ENCODE measurements around the gene NREP.
A peak's percentile ranks its signal among the peaks of the same experiment; 100 is the strongest.

NREP gene

DNA sequence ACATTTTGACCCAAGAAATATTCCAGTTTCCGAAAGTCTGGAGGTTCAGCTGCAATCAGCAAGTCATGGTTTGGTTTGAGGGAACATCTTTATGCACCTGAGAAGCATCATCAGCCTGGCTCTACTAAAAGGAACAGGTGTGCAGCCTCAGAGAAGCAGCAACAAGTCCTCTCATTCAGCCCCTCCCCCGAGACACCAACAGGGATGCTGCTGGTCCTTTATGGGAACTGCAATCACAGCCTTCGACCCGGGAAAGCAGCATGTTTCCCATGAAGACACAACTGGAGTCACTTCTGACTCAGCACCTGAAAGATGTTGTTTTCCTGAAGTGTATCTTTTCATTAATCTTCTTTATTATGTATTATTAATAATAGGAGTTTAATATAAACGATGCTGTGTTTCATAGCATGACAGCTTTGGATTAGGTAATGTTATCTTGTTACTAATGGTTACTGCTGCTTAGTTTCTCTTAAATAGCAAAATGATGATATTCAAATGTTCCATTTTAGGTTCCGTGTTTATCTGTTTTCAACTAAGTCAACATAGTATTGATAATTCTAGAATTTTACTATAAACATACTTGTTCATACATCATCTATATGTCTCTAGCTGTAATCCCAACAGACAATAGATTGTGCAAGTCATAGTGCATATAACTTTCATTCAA, 15.6 kb upstream of the NREP start:
- in situ Hi-C loops (cut with MboI; ENCODE audit: low pct_unique_long_range_greater_than_20kb, low sequenced_read_pairs), result no loop called here
- no peak for DNase-seq

DNA sequence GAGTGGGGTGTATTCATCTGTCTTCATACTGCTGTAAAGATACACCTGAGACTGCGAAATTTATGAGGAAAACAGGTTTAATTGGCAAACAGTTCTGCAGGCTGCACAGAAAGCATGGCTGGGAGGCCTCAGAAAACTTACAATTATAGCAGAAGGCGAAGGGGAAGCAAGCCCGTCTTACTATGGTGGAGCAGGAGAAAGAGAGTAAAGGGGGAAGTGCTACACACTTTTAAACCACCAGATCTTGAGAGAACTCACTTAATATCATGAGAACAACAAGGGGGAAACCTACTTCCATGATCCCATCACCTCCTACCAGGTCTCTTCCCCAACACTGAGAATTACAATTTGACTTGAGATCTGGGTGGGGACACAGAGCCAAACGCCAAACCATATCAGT, 12.5 kb upstream of the NREP start:
- in situ Hi-C loops (cut with MboI; ENCODE audit: low pct_unique_long_range_greater_than_20kb, low sequenced_read_pairs), result no loop called here
- peak; percentile 59 for DNase-seq

DNA sequence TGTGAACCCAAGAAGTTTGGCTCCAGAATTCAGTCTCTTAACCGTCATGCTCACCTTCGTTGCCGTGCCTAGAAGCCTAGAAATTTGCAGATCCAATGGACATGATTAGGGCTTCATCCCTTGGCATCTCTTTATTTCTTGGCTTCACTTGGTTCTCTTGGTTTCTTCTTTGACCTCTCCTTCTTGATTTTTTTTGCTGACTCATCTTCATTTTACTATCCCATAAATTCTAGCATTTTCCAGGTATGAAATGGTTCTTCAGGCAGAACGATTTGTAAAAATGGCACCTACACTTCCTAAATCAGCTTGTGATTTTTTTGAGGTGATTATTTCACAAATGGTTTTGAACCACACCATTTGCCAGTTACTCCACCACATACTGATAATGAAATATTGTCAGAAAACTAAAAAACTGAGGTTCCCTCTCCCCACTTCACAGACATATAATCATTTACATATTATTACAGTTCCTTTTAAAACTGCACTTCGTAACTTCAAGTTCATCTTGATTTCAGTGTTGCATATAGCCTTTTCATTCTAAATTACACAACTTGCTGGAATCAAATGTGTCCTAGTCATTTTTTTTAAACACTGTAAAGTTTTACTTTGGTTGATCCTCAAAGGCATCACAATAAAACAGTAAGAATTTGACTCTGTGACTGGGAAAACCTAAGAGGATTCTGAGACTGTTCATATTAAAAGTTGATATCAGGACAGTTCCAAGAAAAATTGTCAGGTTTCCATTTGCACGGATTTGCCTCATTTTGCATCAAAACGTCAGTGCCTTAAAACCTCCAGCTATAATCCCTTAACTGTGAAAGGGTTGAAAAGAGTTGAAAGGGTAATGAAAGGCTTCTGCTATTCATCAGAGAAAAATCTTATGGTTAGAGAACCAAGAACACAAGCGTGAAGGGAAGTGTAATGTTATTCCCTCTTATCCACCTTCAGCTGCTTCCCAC, 8.9 kb upstream of the NREP start:
- DNase-seq, result no peak
- in situ Hi-C loops (cut with MboI; ENCODE audit: low pct_unique_long_range_greater_than_20kb, low sequenced_read_pairs), result no loop called here

DNA sequence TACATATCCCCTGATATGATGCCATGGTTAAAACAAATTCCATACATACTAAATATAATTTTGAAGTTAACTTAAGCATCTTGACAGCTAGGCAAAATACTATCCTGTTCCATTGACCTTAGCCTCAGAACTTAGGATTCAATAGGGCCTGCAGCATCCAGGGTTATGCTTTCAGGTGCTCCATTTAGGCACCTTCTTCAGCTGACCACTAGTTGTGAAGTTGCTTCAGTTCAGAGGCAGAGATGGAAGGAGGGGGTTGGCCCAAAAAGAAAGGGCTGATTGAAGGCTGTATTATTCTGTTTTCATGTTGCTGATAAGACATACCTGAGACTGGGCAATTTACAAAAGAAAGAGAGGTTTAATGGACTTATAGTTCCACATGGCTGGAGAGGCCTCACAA, 7.0 kb upstream of the NREP start:
- in situ Hi-C loops (cut with MboI; ENCODE audit: low pct_unique_long_range_greater_than_20kb, low sequenced_read_pairs), result no loop called here
- DNase-seq, result no peak

GRCh38 chr5:111762895-111763294, 5.9 kb upstream of the NREP start:
- in situ Hi-C loops (cut with MboI; ENCODE audit: low pct_unique_long_range_greater_than_20kb, low sequenced_read_pairs), result no loop called here
- no peak for DNase-seq

DNA sequence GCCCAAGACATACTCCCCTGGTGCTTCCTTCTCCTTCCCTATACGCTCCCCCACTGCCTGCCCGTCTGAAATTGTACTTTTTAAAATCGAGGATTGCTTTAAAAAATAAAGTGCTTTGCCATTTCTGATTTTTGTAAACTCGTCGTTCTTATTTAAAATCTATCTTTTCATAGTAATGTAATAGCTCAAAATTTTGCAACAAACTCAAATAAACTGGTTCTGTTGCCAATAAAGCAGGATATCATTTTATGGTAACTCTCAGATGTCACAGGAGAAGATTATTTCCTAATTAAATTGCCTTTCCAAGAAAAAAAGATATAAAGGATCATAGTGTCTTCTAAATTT, 1.3 kb upstream of the NREP start:
- DNase-seq, result no peak
- in situ Hi-C loops (cut with MboI; ENCODE audit: low pct_unique_long_range_greater_than_20kb, low sequenced_read_pairs), result no loop called here

DNA sequence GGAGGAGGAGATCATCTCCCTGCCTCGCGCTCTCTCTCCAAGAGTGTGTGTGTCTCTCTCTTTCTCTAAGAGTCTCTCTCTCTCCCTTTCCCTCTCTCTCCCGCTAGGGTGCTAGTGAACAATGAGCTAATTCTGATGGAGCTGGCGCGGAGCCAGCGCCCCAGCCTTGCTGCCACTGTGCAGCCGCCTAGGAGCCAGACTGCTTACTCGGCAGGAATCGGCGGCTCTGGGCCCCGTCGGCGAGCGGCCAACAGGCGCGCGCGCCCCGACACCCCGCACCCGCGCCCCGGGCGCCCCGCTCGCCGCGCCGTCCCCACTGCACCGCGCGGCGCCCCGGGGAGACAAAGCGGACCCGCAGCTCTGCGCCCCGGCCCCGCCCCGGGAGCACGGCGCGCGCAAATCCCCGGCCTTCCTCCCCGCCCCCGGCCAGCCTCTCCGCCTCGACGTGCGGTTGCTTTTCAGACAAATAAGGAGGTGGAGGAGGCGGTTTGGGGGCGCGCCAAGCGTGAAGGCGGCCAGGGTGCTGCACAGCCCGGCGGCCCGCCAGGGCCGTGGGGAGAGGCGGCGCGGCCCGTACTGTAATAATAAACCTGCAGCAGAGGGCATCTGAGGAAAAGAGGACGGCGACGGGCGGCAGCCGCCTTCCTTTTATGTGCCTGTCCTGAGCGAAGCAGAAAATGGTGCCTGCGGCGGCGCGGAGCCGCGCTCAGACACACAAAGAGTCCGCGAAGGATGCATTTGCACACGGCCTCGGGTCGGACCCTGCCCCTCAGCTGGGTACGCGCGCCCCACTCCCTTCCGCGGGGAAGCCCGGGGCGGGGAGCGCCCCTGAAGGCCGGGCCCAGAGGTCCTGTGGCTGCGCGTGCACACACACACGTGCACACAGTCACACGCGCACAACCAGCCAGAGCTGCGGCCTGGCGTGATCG, 625 bp upstream of the NREP start:
- peak; percentile 93 for DNase-seq
- in situ Hi-C loops (cut with MboI; ENCODE audit: low pct_unique_long_range_greater_than_20kb, low sequenced_read_pairs), result no loop called here

- peak; percentile 65 for DNase-seq
- in situ Hi-C loops (cut with MboI; ENCODE audit: low pct_unique_long_range_greater_than_20kb, low sequenced_read_pairs), result no loop called here
These were observed 1.0 kb downstream of the NREP start for GRCh38 chr5:111755942-111756381.

GRCh38 chr5:111755345-111755941, 1.6 kb downstream of the NREP start:
- DNase-seq, result no peak
- in situ Hi-C loops (cut with MboI; ENCODE audit: low pct_unique_long_range_greater_than_20kb, low sequenced_read_pairs), result no loop called here

- in situ Hi-C loops (cut with MboI; ENCODE audit: low pct_unique_long_range_greater_than_20kb, low sequenced_read_pairs), result no loop called here
- no peak for DNase-seq
These were observed 3.0 kb downstream of the NREP start for GRCh38 chr5:111753884-111754589.

DNA sequence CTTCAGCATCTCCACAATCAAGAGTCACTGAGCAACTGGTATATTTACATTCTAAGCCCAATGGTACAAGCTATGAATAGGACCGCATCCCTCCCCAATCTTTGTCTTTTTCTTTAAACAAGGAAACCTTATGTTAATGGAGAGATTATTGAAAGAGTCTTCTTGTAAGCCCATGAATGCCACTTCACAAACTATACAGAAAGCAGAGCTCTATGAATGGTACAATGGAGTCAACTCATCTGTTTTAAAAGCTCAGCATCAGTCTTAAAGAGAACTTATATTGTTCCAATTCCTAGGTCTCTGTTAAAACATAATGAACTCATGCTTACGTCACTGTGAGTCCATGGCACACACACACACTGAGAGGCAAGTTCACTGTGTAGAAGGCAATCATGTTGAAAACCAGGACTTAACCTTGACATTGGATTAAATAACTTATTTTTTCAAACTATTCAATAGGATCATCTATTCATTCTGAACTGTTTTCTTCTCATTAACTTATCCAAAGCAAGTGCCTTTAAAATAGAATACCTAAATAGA, 4.5 kb downstream of the NREP start:
- in situ Hi-C loops (cut with MboI; ENCODE audit: low pct_unique_long_range_greater_than_20kb, low sequenced_read_pairs), result no loop called here

DNA sequence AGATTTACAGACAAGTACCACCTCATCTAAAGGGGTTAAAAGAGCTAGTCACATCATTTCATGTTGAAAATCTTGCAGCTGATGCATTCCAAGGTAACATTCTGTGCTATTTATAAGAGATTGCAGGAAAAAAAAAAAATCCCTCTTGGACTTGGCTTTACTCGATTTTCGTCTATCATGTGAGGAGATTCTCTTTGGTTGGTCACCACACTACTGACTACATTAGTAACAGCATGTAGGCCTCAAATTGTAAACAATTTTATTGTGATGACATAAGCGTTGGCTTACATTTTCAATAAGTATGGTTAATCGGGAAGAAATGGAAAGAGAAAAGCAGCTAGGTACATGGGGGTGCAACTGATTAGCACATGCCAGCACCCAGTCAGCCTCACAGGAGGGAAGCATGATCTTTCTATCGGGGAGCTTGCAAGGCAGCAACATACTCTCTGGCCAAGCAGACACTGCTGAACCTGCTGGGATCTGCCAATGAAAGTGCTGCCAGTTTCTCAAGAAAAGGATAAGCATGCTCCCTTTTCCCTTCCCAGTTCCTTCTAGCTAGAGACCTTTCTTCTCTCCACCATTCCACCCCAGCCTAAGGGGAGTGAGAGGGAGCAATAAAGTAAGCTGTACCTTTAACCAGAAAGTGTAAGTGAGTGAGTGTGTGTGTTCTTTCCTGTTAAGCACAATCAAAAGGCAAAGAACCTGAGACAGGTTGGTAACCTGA, 7.5 kb downstream of the NREP start:
- in situ Hi-C loops (cut with MboI; ENCODE audit: low pct_unique_long_range_greater_than_20kb, low sequenced_read_pairs), result no loop called here
- no peak for DNase-seq

More for the DNA sequence above, 4.5 kb downstream of the NREP start:
- no peak for DNase-seq

DNA sequence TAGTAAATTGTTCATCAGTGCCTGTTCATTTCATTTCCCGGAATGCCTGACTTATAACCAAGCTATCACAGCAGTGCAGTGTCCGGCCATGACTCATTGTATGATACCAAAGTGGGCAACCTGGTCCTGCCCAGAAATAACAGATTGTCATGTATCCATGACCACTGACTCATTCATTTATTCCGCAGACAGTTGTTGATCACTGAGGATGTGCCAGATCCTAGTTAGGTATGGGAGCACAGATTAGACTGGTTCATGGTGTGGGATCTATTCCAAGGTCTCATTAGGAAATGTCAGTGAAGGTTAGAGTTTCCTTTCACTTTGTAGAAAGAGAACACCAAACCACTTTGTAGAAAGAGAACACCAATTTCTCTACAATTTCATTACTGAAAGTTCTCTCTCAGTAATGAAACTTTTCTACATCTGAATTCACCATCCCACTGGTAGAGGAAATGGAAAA, 8.7 kb downstream of the NREP start:
- in situ Hi-C loops (cut with MboI; ENCODE audit: low pct_unique_long_range_greater_than_20kb, low sequenced_read_pairs), result no loop called here
- DNase-seq, result no peak

GRCh38 chr5:111747337-111747736, 9.7 kb downstream of the NREP start:
- DNase-seq, result no peak
- in situ Hi-C loops (cut with MboI; ENCODE audit: low pct_unique_long_range_greater_than_20kb, low sequenced_read_pairs), result no loop called here

- in situ Hi-C loops (cut with MboI; ENCODE audit: low pct_unique_long_range_greater_than_20kb, low sequenced_read_pairs), result no loop called here
- no peak for DNase-seq
These were observed 10.2 kb downstream of the NREP start for GRCh38 chr5:111746791-111747190.

- in situ Hi-C loops (cut with MboI; ENCODE audit: low pct_unique_long_range_greater_than_20kb, low sequenced_read_pairs), result no loop called here
- no peak for DNase-seq
These were observed 11.8 kb downstream of the NREP start for GRCh38 chr5:111745075-111745739.

GRCh38 chr5:111744455-111744854, 12.5 kb downstream of the NREP start:
- DNase-seq, result no peak
- in situ Hi-C loops (cut with MboI; ENCODE audit: low pct_unique_long_range_greater_than_20kb, low sequenced_read_pairs), result no loop called here

Data from KBM-7 (cell line).